Endometrial microvascular endothelial cells (primary cell): ENCODE measurements around the gene CTXND1. TPM values are rescaled to one million over a fixed set of nuclear protein-coding genes. Genes with fewer than 3 reads are reported as not detected.

Experiments used
- in situ Hi-C: cut with HindIII; loops from 2 replicates; pipeline ENCODE4 v1.10.0; 2017; ENCODE audit warnings: low sequenced_read_pairs, low pct_unique_long_range_greater_than_20kb; ENCODE audit errors: inconsistent ontology term
- total RNA-seq: library from RNA; depleted of rRNA; stranded (reverse); fragments of >200 nt; gene quantifications from one replicate; pipeline ENCODE4 v1.2.3, GENCODE V29; 2015; ENCODE audit errors: inconsistent ontology term

Gene CTXND1
- total RNA-seq, 1 donor from 2014 or later: not detected

DNA sequence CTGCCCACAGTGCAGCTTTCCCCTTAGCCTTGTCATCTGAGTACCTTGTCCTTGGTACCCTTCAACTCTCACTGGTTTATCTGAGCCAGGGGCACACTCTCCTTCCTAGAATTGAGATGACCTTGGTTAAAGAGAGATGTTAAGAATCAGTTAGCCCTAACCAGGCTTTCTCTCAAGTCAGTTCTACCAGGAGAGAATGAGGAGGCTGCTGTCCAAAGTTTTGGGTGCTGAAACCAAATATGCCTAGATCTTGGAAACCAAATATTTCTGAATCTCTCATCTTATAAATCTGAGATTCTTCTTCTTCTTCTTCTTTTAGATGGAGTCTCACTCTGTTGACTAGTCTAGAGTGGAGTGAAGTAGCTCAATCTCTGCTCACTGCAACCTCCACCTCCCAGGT, 12.0 kb upstream of the CTXND1 start:
- in situ Hi-C loops: no loop called here

DNA sequence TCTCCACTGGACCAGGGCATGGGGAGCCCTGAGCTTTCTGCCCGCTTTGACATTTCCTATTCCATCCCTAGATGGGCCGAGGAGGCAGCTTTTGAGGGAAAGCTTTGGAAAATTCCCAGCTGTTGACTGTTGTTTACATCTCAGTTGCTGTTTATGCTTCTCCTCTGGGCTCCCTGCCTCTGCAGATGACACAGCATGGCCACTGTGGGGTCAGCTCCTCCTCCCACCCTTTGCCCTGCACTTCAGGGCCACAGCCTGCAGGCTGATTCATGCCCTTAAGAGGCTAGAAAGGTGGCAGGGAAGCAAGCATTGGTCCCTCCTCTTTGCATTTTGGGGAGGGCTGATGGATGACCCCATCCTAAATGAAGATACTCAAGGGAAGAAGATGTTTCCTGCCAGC, 8.5 kb upstream of the CTXND1 start:
- in situ Hi-C loops: no loop called here

GRCh38 chr15:80259942-80260510, 8.0 kb upstream of the CTXND1 start:
- in situ Hi-C loops: no loop called here

DNA sequence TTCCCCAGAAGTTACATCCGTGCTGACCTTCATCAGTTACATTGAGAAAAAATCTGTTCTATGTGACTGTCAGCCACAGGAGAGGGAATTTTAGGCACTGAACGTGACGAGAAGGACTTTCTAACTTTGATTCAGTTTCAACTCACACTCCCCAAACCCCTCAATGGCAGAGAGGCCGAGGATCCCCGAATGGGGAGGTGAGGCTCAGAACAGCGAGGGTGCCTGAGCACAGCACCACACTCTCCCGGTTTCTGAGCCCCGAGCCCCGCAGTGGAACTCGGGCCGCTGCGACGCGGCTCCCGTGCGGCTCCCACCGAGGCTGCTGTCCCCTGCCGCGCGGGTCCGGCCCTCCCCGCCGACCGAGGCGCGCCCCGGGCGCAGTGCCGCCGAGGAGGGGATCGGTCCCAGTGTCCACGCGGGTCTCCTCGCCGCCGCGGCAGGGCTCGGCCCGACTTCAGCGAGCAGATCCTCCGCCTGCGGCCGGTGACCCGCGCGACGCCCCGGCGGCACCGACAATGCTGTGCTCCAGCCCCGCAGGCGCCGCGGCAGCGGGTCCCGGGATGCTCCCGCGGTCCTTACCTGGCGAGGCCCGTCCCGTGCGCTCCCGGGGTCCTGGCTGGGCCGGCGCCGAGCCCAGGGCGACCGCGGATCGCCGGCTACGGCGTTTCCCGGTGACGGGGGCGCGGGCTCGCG, 439 bp downstream of the CTXND1 start:
- in situ Hi-C loops: no loop called here

DNA sequence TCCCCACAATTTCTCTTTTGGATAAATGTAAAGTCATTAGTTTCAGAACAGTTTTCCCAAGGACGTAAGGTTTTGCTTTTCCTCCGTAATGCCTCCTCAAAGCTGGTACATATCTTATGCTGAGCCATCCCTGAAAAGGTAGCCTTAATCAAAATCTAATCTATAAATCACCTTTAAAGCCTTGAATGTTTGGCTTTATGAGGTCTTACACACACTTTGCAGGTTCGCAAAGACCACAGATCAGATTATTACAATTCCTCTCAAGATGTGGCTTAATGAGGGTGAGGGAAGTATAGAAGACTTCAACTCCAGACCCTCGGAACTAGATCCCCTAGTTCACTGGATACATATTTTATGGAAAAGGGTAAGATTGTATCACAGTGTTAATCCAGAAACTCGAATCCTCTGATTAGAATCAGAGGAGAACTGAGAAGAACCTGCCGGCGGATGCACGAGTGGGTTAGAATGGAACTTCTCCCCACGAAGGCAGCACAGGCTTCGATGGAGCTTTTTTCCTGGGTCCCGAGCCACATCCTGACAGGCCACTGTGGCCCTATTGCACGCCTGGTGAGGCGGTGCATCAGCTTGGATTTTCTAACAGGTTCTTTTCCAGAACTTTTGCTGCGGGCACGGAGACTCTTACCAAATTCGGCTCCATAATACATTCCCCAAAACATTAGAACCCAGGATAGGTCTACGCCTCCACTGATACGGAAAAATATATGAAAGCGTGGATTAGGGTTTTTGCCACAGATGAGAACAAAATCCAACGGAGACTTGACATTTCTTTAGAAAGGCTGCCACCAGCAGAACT, 1.2 kb downstream of the CTXND1 start:
- in situ Hi-C loops: no loop called here

DNA sequence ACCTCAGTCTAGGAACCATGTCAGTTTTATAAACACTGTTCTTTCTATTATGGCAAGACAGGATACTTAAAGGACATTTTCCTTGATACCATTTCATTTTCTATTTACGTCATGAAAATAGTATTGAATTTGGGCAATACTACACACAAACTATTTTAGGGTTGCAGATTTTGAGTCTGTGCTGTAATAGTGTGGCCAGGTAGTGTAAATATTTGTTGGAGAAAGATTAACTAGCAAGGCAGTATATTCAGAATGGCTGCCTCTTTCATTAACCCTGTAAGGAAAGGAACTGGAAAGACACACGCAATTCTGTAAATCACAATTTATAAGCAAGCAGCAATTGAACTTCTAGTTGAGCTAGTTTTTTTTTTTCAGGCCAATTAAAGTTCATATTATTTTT, 2.0 kb downstream of the CTXND1 start:
- in situ Hi-C loops: no loop called here

- in situ Hi-C loops: no loop called here
Observed at GRCh38 chr15:80247320-80247719, 4.7 kb downstream of the CTXND1 start.

- in situ Hi-C loops: no loop called here
Observed at GRCh38 chr15:80246425-80246894, 5.6 kb downstream of the CTXND1 start.

- in situ Hi-C loops: no loop called here
Observed at GRCh38 chr15:80242802-80243201, 9.2 kb downstream of the CTXND1 start.

GRCh38 chr15:80242132-80242769, 9.8 kb downstream of the CTXND1 start:
- in situ Hi-C loops: no loop called here

- in situ Hi-C loops: no loop called here
Observed at GRCh38 chr15:80241508-80241907, 10.5 kb downstream of the CTXND1 start.

GRCh38 chr15:80240276-80240675, 11.7 kb downstream of the CTXND1 start:
- in situ Hi-C loops: no loop called here

DNA sequence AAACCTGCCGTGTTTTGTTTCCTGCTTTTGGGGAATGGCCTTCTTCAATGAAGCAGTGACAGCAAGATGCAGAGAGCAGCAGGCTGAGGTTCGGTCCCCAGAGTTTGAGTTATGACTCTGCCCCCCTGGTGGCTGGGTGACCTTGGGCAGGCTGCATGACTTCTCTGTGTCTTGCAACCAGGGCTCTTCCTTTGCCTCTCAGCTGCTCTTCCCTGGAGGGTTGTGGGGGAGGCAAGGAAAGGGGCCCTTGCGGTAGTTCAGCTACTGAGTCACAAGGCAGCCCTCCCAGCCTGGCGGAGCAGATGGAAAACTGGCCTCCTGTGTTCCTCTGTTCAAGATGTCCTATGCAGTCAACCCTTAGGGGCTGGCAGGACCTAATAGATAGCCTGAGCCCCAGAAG, 17.1 kb downstream of the CTXND1 start:
- in situ Hi-C loops: no loop called here

- in situ Hi-C loops: no loop called here
Observed at GRCh38 chr15:80233581-80233980, 18.4 kb downstream of the CTXND1 start.

GRCh38 chr15:80231371-80231770, 20.6 kb downstream of the CTXND1 start:
- in situ Hi-C loops: no loop called here

GRCh38 chr15:80228959-80229610, 22.9 kb downstream of the CTXND1 start:
- in situ Hi-C loops: no loop called here

DNA sequence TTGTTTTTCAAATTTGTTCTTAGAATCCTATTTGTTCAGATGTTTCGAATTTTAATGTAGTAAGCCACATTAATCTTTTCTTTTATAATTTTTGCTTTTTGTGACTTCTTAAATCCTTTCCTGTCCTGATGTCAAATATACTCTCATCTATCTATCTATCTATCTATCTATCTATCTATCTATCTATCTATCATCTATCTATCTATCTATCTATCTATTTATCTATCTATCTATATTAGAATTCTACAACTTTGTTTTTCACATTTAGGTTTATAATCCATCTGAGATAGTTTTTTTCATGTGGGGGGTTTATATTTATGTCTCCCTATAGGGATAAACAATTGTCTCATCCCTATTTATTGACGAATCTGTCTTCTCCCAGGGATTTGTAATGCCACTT, 32.1 kb downstream of the CTXND1 start:
- in situ Hi-C loops: no loop called here

DNA sequence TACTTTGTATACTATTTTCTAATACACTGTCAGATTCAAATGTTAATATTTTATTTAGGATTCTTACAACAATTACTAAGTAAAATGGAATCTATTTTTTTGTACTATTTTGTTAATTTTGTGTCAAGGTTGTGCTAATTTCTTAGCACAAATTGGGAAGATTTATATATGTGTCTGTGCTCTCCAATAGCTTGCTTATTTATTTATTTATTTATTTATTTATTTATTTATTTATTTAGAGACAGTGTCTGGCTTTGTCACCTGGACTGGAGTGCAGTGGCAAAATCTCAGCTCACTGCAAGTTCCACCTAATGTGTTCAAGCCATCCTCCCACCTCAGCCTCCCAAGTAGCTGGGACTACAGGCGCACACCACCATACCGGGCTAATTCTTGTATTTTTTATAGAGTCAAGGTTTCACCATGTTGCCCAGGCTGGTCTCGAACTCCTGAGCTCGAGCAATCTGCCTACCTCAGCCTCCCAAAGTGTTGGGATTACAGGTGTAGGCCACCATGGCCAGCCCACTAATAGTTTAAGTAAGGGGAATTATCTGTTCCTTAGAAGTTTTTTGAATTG, 34.6 kb downstream of the CTXND1 start:
- in situ Hi-C loops: no loop called here

- in situ Hi-C loops: no loop called here
Observed at GRCh38 chr15:80216911-80217310, 35.1 kb downstream of the CTXND1 start.
